A549 treated with dexamethasone at 1 μM for 4 hours (cell line): ENCODE measurements around the gene CRHBP. TPM values are rescaled to one million over a fixed set of nuclear protein-coding genes. Genes with fewer than 3 reads are reported as not detected.

Experiments
- total RNA-seq: library from RNA; stranded (reverse); fragments of 200-300 nt; extraction: Qiagen RNA extraction; gene quantifications from 5 replicates; pipeline ENCODE4 v1.2.3, GENCODE V29; 2022

The CRHBP gene
- 0.11 to 0.24 TPM (median 0.12 TPM) in 3 of 5 replicates, not detected in the others for total RNA-seq

GRCh38 chr5:76952795-76953536, at the start of gene CRHBP:
Gene CRHBP, plus strand, starts transcription at chr5:76953045. Its CDS starts 90 bp downstream, at chr5:76953135.

Other genes starting within 250 kb of the CRHBP start
- gene F2R, start 236.9 kb upstream of the CRHBP start, total RNA-seq = 39.0 to 57.3 TPM (median 55.0 TPM) in 5 replicates
- 204 to 250 TPM (median 224 TPM) in 5 replicates for gene F2RL1, start 134.0 kb upstream of the CRHBP start, total RNA-seq
- gene S100Z, start 103.0 kb upstream of the CRHBP start, total RNA-seq = not detected in 5 replicates
- 13.0 to 14.9 TPM (median 13.9 TPM) in 5 replicates for gene AGGF1, start 77.4 kb downstream of the CRHBP start, total RNA-seq
- 3.5 to 4.4 TPM (median 4.1 TPM) in 5 replicates for gene ZBED3, start 134.2 kb downstream of the CRHBP start, total RNA-seq